GM12801 (cell line): ENCODE results near the gene DAPK2.

Experiments
- CTCF ChIP-seq: IDR thresholded peaks from one replicate; pipeline ENCODE4 v1.5.1; 2011; ENCODE audit warnings: control low read depth; ENCODE audit not compliant: insufficient read length; ENCODE audit errors: extremely low read depth

The DAPK2 gene

DNA sequence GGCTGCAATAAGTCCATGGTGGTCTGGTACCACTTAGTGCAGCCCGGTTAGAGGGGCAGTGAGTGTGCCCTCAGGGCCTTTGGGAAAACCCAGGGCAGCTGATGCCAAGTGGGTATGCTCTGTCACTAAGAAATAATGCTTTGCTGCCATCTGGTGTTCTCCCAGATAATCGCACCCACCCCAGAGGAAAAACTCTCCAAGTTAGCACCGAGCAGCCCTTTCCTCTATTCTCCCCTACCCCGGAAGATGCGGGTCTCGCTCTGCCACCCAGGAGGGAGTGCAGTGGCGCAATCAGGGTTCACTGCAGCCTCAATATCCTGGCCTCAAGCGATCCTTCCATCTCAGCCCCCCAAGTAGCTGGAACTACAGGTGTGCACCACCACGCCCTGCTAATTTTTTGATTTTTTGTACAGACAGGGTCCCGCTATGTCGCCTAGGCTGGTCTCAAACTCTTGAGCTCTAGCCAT is 21.3 kb upstream of the DAPK2 start:
- TF ChIP-seq CTCF = no peak

DNA sequence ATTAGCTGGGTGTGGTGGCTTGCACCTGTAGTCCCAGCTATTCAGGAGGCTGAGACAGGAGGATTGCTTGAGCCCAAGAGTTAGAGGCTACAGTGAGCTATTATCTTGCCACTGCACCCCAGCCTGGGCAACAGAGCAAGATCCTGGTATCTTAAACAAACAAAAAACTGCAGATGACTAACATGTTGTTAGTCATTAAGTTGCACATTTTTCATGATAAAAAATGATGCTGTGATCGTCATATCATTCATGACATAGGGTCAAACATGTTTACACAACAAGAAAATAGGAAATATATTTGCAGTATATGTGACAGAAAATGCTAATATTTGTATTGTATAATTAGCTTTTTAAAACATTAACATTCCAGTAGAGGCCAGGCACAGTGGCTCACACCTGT is 20.2 kb upstream of the DAPK2 start:
- no peak for TF ChIP-seq CTCF

DNA sequence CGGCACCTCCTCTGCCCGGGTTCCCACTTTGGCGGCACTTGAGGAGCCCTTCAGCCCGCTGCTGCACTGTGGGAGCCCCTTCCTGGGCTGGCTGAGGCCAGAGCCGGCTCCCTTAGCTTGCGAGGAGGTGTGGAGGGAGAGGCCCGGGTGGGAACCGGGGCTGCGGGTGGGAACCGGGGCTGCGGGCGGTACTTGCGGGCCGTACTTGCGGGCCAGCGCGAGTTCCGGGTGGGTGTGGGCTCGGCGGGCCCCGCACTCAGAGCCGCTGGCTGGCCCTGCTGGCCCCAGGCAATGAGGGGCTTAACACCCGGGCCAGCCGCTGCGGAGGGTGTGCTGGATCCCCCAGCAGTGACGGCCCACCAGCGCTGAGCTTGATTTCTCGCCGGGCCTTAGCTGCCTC is 14.4 kb upstream of the DAPK2 start:
- TF ChIP-seq CTCF = no peak

DNA sequence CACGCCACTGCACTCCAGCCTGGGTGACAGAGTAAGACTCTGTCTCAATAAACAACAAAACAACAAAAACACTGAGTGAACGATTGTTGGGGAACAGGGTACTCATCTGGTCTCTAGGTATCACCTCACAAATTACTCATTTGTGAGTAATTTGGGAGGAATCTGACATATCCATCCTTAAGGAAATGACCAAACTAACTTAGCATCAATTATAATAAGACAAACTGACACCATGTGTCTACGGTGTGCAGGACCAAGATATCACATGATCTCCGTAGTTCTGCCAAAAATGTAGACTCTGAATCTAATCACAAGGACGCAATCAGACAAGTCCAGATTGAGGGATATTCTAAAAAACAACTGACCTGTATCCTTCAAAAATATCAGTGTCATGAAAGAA is 12.0 kb upstream of the DAPK2 start:
- no peak for TF ChIP-seq CTCF

DNA sequence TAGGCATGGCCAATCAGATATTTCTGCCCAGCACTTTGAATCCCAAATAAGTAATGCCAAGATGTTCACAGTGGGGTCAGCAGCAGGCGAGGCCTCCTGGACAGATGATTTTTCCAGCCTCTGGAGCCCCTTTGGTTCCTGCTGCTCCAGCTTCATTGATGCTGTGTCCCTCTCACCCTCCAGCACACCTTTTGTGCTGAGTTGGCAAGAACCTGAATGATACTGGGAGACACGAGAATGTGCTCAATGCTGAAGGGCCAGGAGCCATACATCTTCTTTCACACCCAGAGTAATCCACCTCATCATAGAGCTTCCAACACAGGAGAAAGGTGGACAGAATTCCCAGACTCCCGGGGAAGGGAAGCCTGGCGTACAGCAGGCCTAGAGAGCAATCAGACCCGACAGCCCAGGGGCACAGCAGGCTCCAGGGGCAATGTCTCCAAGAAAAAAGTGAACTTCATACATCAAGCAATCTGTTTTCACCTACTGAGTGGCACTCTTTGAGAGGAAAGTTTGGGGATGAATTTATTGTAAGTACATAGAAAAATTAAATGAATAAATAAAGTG is 6.7 kb upstream of the DAPK2 start:
- TF ChIP-seq CTCF = no peak

- no peak for TF ChIP-seq CTCF
These were observed 5.3 kb upstream of the DAPK2 start for GRCh38 chr15:64051407-64052259.

GRCh38 chr15:64051093-64051402 is 4.8 kb upstream of the DAPK2 start:
- no peak for TF ChIP-seq CTCF
